HG03354 (cell line): ENCODE results near the gene IPO9.
"Not testable (repeated sequence)": the region's sequence is repeated elsewhere in the genome, so short reads cannot be mapped to it uniquely, and the experiment has no call there.

ENCODE experiments used
- ATAC-seq: cut with Tn5 transposase; IDR thresholded peaks from one replicate; pipeline ENCODE4 v1.9.1; 2021; ENCODE audit warnings: mild to moderate bottlenecking; ENCODE audit not compliant: unreplicated experiment, poor library complexity, severe bottlenecking

IPO9 gene

GRCh38 chr1:201807958-201808632 is 20.9 kb upstream of the IPO9 start:
- ATAC-seq, result no peak

GRCh38 chr1:201808633-201808990 is 20.3 kb upstream of the IPO9 start:
- ATAC-seq, result no peak

GRCh38 chr1:201809876-201810275 is 19.1 kb upstream of the IPO9 start:
- no peak for ATAC-seq

- ATAC-seq, result no peak
Observed at GRCh38 chr1:201810466-201811216, 18.3 kb upstream of the IPO9 start.

GRCh38 chr1:201813226-201813625 is 15.7 kb upstream of the IPO9 start:
- no peak for ATAC-seq

- no peak for ATAC-seq
Observed at GRCh38 chr1:201816309-201816854, 12.6 kb upstream of the IPO9 start.

GRCh38 chr1:201818971-201819750 is 9.8 kb upstream of the IPO9 start:
- ATAC-seq, result no peak

GRCh38 chr1:201820413-201820812 is 8.5 kb upstream of the IPO9 start:
- no peak for ATAC-seq

- ATAC-seq, result no peak
Observed at GRCh38 chr1:201825245-201825644, 3.7 kb upstream of the IPO9 start.

- no peak for ATAC-seq
Observed at GRCh38 chr1:201826830-201827229, 2.1 kb upstream of the IPO9 start.

GRCh38 chr1:201827321-201828216 is 1.4 kb upstream of the IPO9 start:
- no peak for ATAC-seq

GRCh38 chr1:201828217-201828819 is 639 bp upstream of the IPO9 start:
- no peak for ATAC-seq

GRCh38 chr1:201831371-201831770 is 2.4 kb downstream of the IPO9 start:
- no peak for ATAC-seq

- ATAC-seq, result no peak
Observed at GRCh38 chr1:201834621-201835020, 5.7 kb downstream of the IPO9 start.

GRCh38 chr1:201838381-201838780 is 9.4 kb downstream of the IPO9 start:
- no peak for ATAC-seq

GRCh38 chr1:201839089-201839488 is 10.1 kb downstream of the IPO9 start:
- ATAC-seq, result not testable (repeated sequence)

GRCh38 chr1:201840055-201840454 is 11.1 kb downstream of the IPO9 start:
- ATAC-seq, result no peak

- no peak for ATAC-seq
Observed at GRCh38 chr1:201840490-201840889, 11.5 kb downstream of the IPO9 start.

GRCh38 chr1:201841265-201841912 is 12.4 kb downstream of the IPO9 start:
- ATAC-seq, result no peak
